GM12873 (cell line): Measurements from ENCODE around the gene MLKL.

ENCODE experiments used
- CTCF ChIP-seq: IDR thresholded peaks from 2 replicates; pipeline ENCODE4 v1.5.1; 2012; ENCODE audit warnings: low read depth, mild to moderate bottlenecking, moderate library complexity, low read length, control low read depth; ENCODE audit not compliant: insufficient read depth; ENCODE audit errors: missing control alignments

MLKL gene

GRCh38 chr16:74673876-74674275 lies 26.8 kb downstream of the MLKL start:
- no peak for TF ChIP-seq CTCF

- TF ChIP-seq CTCF = no peak
Observed at GRCh38 chr16:74667255-74667700, 33.4 kb downstream of the MLKL start.

- no peak for TF ChIP-seq CTCF
Observed at GRCh38 chr16:74666425-74667254, 34.0 kb downstream of the MLKL start, which contains the start of gene RFWD3. RFWD3 (minus strand) TSS chr16:74666877; CDS start chr16:74661449, 5,428 bp downstream.

GRCh38 chr16:74666010-74666421 lies 34.6 kb downstream of the MLKL start:
- TF ChIP-seq CTCF = no peak

GRCh38 chr16:74661064-74661463 lies 39.6 kb downstream of the MLKL start:
- no peak for TF ChIP-seq CTCF

- TF ChIP-seq CTCF = no peak
Observed at GRCh38 chr16:74660383-74660782, 40.3 kb downstream of the MLKL start.

GRCh38 chr16:74659041-74659440 lies 41.6 kb downstream of the MLKL start:
- TF ChIP-seq CTCF = no peak
